ENCODE results near the gene HSD17B1. TPM values are rescaled to one million over a fixed set of nuclear protein-coding genes. Genes with fewer than 3 reads are reported as not detected.

HSD17B1 gene
- total and polyA plus RNA-seq, 2 donors from 2014 or later = 0.31 to 3.3 TPM

DNA sequence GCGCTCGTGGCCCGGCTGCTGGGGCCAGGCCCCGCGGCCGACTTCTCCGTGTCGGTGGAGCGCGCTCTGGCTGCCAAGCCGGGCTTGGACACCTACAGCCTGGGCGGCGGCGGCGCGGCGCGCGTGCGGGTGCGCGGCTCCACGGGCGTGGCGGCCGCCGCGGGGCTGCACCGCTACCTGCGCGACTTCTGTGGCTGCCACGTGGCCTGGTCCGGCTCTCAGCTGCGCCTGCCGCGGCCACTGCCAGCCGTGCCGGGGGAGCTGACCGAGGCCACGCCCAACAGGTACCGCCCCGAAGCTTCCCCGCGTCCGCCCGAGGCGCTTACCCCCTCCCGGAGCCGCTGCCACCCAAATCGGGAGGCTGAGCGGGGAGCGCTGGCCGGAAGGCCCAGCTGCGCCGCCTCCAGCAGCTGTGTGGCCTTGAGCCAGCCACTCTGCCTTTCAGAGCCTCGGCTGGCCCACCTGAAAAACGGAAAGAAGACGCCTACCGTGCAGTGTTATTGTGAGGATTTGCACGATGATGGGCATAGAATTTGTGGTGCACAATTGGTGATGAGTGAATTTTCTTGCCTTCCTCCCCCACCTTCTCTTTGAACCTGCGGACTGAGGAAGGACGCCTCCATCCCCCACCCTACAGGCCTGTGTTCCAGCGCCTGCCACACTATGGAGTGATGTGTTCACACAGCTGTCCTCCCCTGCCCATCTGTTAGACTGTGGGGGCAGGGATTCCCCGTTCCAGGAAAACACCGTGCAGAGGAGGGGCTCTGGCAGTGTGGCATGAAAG lies 16.2 kb upstream of the HSD17B1 start:
- no peak for FAIRE-seq
- Histone ChIP-seq H3K27ac (ENCODE audit: low read depth in 2 of 2, low read length in 2 of 2) (peak overlapping the region; percentile 67 to 98), H3K27me3 (ENCODE audit: control insufficient read depth, insufficient read depth, low read length) (no peaks in the 10 kb centered on the region), H3K4me3 (ENCODE audit: low read length in 3 of 3) (peak overlapping the region; percentile 75 to 93 (median 84)), H3K4me1 (ENCODE audit: control insufficient read depth in 2 of 3, insufficient read depth in 2 of 3, low read depth in 1 of 3, low read length in 3 of 3) (peaks cover 4 to 17% (median 14%) of the 10 kb centered on the region in 3 donors), H3K9me3 (ENCODE audit: control insufficient read depth in 2 of 3, insufficient read depth in 1 of 3, low read length in 3 of 3) (no peaks in the 10 kb centered on the region), H3K9ac (ENCODE audit: low read length in 3 of 3) (peak overlapping the region; percentile 63 to 89 (median 66)), H3K36me3 (ENCODE audit: control insufficient read depth in 2 of 3, insufficient read depth in 3 of 3, low read length in 3 of 3) (peaks cover 0 to 19% (median 8%) of the 10 kb centered on the region in 3 donors)
- TF ChIP-seq CTCF (IDR thresholded peaks at IDR 0.05; ENCODE audit: borderline replicate concordance, extremely low read depth, insufficient read depth) = no peak
- DNase-seq = peak; percentile 76 to 95 (median 86)
- intact Hi-C loops (cut with DNase I) = no loop called here

DNA sequence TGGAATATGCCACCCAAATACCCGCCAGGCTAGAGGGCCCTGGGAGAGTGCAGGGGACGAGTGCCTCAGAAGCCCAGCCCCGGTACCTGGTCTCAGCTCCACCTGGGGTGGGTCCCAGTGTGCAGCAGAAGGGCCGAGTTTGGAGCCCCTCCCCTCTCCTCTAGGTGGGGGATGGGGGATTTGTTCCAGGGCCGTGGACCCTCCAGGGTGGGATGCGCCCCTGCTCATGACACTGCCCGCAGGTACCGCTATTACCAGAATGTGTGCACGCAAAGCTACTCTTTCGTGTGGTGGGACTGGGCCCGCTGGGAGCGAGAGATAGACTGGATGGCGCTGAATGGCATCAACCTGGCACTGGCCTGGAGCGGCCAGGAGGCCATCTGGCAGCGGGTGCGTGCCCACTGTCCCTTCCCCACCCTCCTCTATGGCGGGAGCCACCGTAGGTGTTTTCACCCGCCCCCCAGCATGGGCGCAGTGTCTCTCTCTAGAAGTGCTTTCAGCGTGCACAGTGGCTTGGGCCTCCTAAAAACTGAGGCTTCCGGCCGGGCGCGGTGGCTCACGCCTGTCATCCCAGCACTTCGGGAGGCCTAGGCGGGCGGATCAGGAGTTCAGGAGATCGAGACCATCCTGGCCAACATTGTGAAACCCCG lies 15.4 kb upstream of the HSD17B1 start:
- peaks cover 4 to 16% (median 14%) of the 10 kb centered on the region in 3 donors for H3K4me1 ChIP-seq (ENCODE audit: control insufficient read depth in 2 of 3, insufficient read depth in 2 of 3, low read depth in 1 of 3, low read length in 3 of 3)
- H3K9ac ChIP-seq (ENCODE audit: low read length in 3 of 3) = peak overlapping the region in 2 of 3 donors; percentile 63 to 89
- H3K27ac ChIP-seq (ENCODE audit: low read depth in 2 of 2, low read length in 2 of 2) = peak overlapping the region in 1 of 2 donors; percentile 98
- DNase-seq = peak in 2 of 5 donors; percentile 73 to 79
- no peak for FAIRE-seq
- peaks cover 0 to 19% (median 8%) of the 10 kb centered on the region in 3 donors for H3K36me3 ChIP-seq (ENCODE audit: control insufficient read depth in 2 of 3, insufficient read depth in 3 of 3, low read length in 3 of 3)
- no peak for TF ChIP-seq CTCF (IDR thresholded peaks at IDR 0.05; ENCODE audit: borderline replicate concordance, extremely low read depth, insufficient read depth)
- H3K9me3 ChIP-seq (ENCODE audit: control insufficient read depth in 2 of 3, insufficient read depth in 1 of 3, low read length in 3 of 3) = no peaks in the 10 kb centered on the region
- H3K27me3 ChIP-seq (ENCODE audit: control insufficient read depth, insufficient read depth, low read length) = no peaks in the 10 kb centered on the region
- H3K4me3 ChIP-seq (ENCODE audit: low read length in 3 of 3) = peak overlapping the region; percentile 75 to 93 (median 84)
- intact Hi-C loops (cut with DNase I) = no loop called here

GRCh38 chr17:42537826-42538451 lies 14.8 kb upstream of the HSD17B1 start:
- no peaks in the 10 kb centered on the region for H3K9me3 ChIP-seq (ENCODE audit: control insufficient read depth in 2 of 3, insufficient read depth in 1 of 3, low read length in 3 of 3)

More at GRCh38 chr17:42537826-42538451, 14.8 kb upstream of the HSD17B1 start:
- no peak for TF ChIP-seq CTCF (IDR thresholded peaks at IDR 0.05; ENCODE audit: borderline replicate concordance, extremely low read depth, insufficient read depth)
- intact Hi-C loops (cut with DNase I) = no loop called here
- Histone ChIP-seq H3K4me1 (ENCODE audit: control insufficient read depth in 2 of 3, insufficient read depth in 2 of 3, low read depth in 1 of 3, low read length in 3 of 3) (peaks cover 4 to 16% (median 14%) of the 10 kb centered on the region in 3 donors), H3K9ac (ENCODE audit: low read length in 3 of 3) (no peak overlapping the region), H3K27me3 (ENCODE audit: control insufficient read depth, insufficient read depth, low read length) (no peaks in the 10 kb centered on the region), H3K27ac (ENCODE audit: low read depth in 2 of 2, low read length in 2 of 2) (no peak overlapping the region), H3K36me3 (ENCODE audit: control insufficient read depth in 2 of 3, insufficient read depth in 3 of 3, low read length in 3 of 3) (peaks cover 0 to 19% (median 11%) of the 10 kb centered on the region in 3 donors), H3K4me3 (ENCODE audit: low read length in 3 of 3) (no peak overlapping the region)
- FAIRE-seq (no peak), DNase-seq (no peak)
